GM18858 (cell line): ENCODE results near the gene OR8D4.
"Not testable (repeated sequence)": the region's sequence is repeated elsewhere in the genome, so short reads cannot be mapped to it uniquely, and the experiment has no call there.

Source experiments
- ATAC-seq: cut with Tn5 transposase; IDR thresholded peaks from one replicate; pipeline ENCODE4 v1.9.1; 2021; ENCODE audit not compliant: unreplicated experiment

The OR8D4 gene

GRCh38 chr11:123901867-123902266 is at the start of gene OR8D4:
TSS of gene OR8D4 (plus strand) at chr11:123902167. CDS start at chr11:123906432, 4,265 bp downstream.
- no peak for ATAC-seq

GRCh38 chr11:123852321-123852720 is 49.6 kb upstream of the OR8D4 start:
- no peak for ATAC-seq

GRCh38 chr11:123853038-123853437 is 48.9 kb upstream of the OR8D4 start:
- no peak for ATAC-seq

GRCh38 chr11:123856444-123856843 is 45.5 kb upstream of the OR8D4 start:
- ATAC-seq: no peak

GRCh38 chr11:123859731-123860130 is 42.2 kb upstream of the OR8D4 start:
- ATAC-seq: no peak

- ATAC-seq: not testable (repeated sequence)
These were observed 36.7 kb upstream of the OR8D4 start for GRCh38 chr11:123865293-123865692.

GRCh38 chr11:123867795-123868194 is 34.2 kb upstream of the OR8D4 start:
- not testable (repeated sequence) for ATAC-seq

- ATAC-seq: no peak
These were observed 21.1 kb upstream of the OR8D4 start for GRCh38 chr11:123880912-123881311.

GRCh38 chr11:123885570-123885969 is 16.4 kb upstream of the OR8D4 start, which contains the start of gene TMEM225:
TSS of gene TMEM225 (minus strand) at chr11:123885670. CDS start at chr11:123885425, 245 bp downstream.
- no peak for ATAC-seq

GRCh38 chr11:123892031-123892430 is 9.9 kb upstream of the OR8D4 start:
- no peak for ATAC-seq

- ATAC-seq: no peak
These were observed 2.2 kb upstream of the OR8D4 start for GRCh38 chr11:123899792-123900191.

- peak; percentile 88 for ATAC-seq
These were observed 2.0 kb downstream of the OR8D4 start for GRCh38 chr11:123903932-123904331.

GRCh38 chr11:123904932-123905331 is 3.0 kb downstream of the OR8D4 start:
- no peak for ATAC-seq

GRCh38 chr11:123905826-123906225 is 3.9 kb downstream of the OR8D4 start:
- ATAC-seq: no peak

GRCh38 chr11:123920943-123921342 is 19.0 kb downstream of the OR8D4 start:
- ATAC-seq: no peak

GRCh38 chr11:123924027-123924426 is 22.1 kb downstream of the OR8D4 start:
- ATAC-seq: no peak

GRCh38 chr11:123939317-123939716 is 37.4 kb downstream of the OR8D4 start, which contains the start of gene OR4D5:
TSS of gene OR4D5 (plus strand) at chr11:123939617. CDS start at chr11:123939617, 0 bp downstream.
- no peak for ATAC-seq

- no peak for ATAC-seq
These were observed 40.4 kb downstream of the OR8D4 start for GRCh38 chr11:123942413-123942812.

GRCh38 chr11:123943738-123944137 is 41.8 kb downstream of the OR8D4 start, which contains the start of gene OR6T1:
TSS of gene OR6T1 (minus strand) at chr11:123943838. CDS start at chr11:123943838, 0 bp downstream.
- no peak for ATAC-seq

GRCh38 chr11:123945132-123945531 is 43.2 kb downstream of the OR8D4 start:
- no peak for ATAC-seq

- no peak for ATAC-seq
These were observed 54.8 kb downstream of the OR8D4 start for GRCh38 chr11:123956752-123957151.
